H9 (cell line): ENCODE data around the gene RLN3. TPM values are rescaled to one million over a fixed set of nuclear protein-coding genes. Genes with fewer than 3 reads are reported as not detected.

Experiments
- DNase-seq: peaks from one replicate; pipeline ENCODE4 v3.0.0-alpha.2; 2017
- H2AFZ ChIP-seq: one replicate; pipeline ENCODE4 v1.6.1; 2013; ENCODE audit warnings: mild to moderate bottlenecking, low read length, control low read depth, moderate library complexity
- H2AK5ac ChIP-seq: 2 replicates; pipeline ENCODE4 v1.6.1; 2013; ENCODE audit warnings: low read length, control low read depth, mixed read lengths; ENCODE audit not compliant: insufficient read length
- H2BK120ac ChIP-seq: one replicate; pipeline ENCODE4 v1.6.1; 2013; ENCODE audit warnings: low read depth, mild to moderate bottlenecking, low read length, control low read depth, inconsistent platforms; ENCODE audit not compliant: poor library complexity, severe bottlenecking
- H2BK12ac ChIP-seq: 2 replicates; pipeline ENCODE4 v1.6.1; 2013; ENCODE audit warnings: low read length, control low read depth, mixed read lengths, low read depth; ENCODE audit not compliant: insufficient read length
- H2BK15ac ChIP-seq: 2 replicates; pipeline ENCODE4 v1.6.1; 2013; ENCODE audit warnings: low read depth, low read length, control low read depth
- H2BK20ac ChIP-seq: one replicate; pipeline ENCODE4 v1.6.1; 2013; ENCODE audit warnings: low read depth, mild to moderate bottlenecking, low read length, control low read depth, inconsistent platforms; ENCODE audit not compliant: poor library complexity, severe bottlenecking
- H2BK5ac ChIP-seq: 2 replicates; pipeline ENCODE4 v1.6.1; 2013; ENCODE audit warnings: low read length, control low read depth, mixed read lengths; ENCODE audit not compliant: insufficient read length
- H3K14ac ChIP-seq: 2 replicates; pipeline ENCODE4 v1.6.1; 2013; ENCODE audit warnings: low read length, control low read depth; ENCODE audit not compliant: insufficient read depth
- H3K18ac ChIP-seq: 2 replicates; pipeline ENCODE4 v1.6.1; 2013; ENCODE audit warnings: low read depth, mild to moderate bottlenecking, mixed read lengths, low read length, control low read depth; ENCODE audit not compliant: insufficient read length
- H3K23ac ChIP-seq: 2 replicates; pipeline ENCODE4 v1.6.1; 2013; ENCODE audit warnings: low read length, control low read depth, mixed read lengths, low read depth; ENCODE audit not compliant: insufficient read length
- H3K23me2 ChIP-seq: 2 replicates; pipeline ENCODE4 v1.6.1; 2013; ENCODE audit warnings: low read depth, mild to moderate bottlenecking, mixed read lengths, low read length, control low read depth; ENCODE audit not compliant: insufficient read length, poor library complexity, severe bottlenecking
- H3K27ac ChIP-seq: 2 replicates; pipeline ENCODE4 v1.5.1; 2013; ENCODE audit warnings: low read length, control low read depth, mixed read lengths, low read depth; ENCODE audit not compliant: insufficient read length
- H3K27me3 ChIP-seq: 2 replicates; pipeline ENCODE4 v1.6.1; 2013; ENCODE audit warnings: low read length, control low read depth, inconsistent platforms; ENCODE audit not compliant: insufficient read depth
- H3K4ac ChIP-seq: 2 replicates; pipeline ENCODE4 v1.6.1; 2013; ENCODE audit warnings: low read depth, mild to moderate bottlenecking, control low read depth, inconsistent platforms, low read length, moderate library complexity
- H3K4me1 ChIP-seq: 2 replicates; pipeline ENCODE4 v1.6.1; 2013; ENCODE audit warnings: low read length, control low read depth, inconsistent platforms; ENCODE audit not compliant: insufficient read depth
- H3K4me2 ChIP-seq: 2 replicates; pipeline ENCODE4 v1.6.1; 2013; ENCODE audit warnings: low read length, control low read depth, mixed read lengths; ENCODE audit not compliant: insufficient read length, insufficient read depth
- H3K56ac ChIP-seq: 2 replicates; pipeline ENCODE4 v1.6.1; 2013; ENCODE audit warnings: low read depth, mild to moderate bottlenecking, mixed read lengths, low read length, control low read depth; ENCODE audit not compliant: insufficient read length
- H3K79me1 ChIP-seq: 2 replicates; pipeline ENCODE4 v1.6.1; 2013; ENCODE audit warnings: low read depth, mild to moderate bottlenecking, moderate library complexity, low read length, control low read depth, inconsistent platforms; ENCODE audit not compliant: insufficient read depth, poor library complexity, severe bottlenecking
- H3K79me2 ChIP-seq: 2 replicates; pipeline ENCODE4 v1.6.1; 2013; ENCODE audit warnings: low read length, control low read depth, inconsistent platforms; ENCODE audit not compliant: insufficient read depth
- H3K9ac ChIP-seq: 2 replicates; pipeline ENCODE4 v1.6.1; 2013; ENCODE audit warnings: low read length, control low read depth, mixed read lengths; ENCODE audit not compliant: insufficient read length; ENCODE audit errors: extremely low read depth
- H3K9me3 ChIP-seq: one replicate; pipeline ENCODE4 v1.6.1; 2013; ENCODE audit warnings: low read depth, low read length, inconsistent platforms; ENCODE audit not compliant: control insufficient read depth
- H3T11ph ChIP-seq: one replicate; pipeline ENCODE4 v1.6.1; 2013; ENCODE audit warnings: mild to moderate bottlenecking, low read length, control low read depth, inconsistent platforms
- H4K20me1 ChIP-seq: one replicate; pipeline ENCODE4 v1.6.1; 2013; ENCODE audit not compliant: control insufficient read depth, insufficient read length, insufficient read depth
- H4K5ac ChIP-seq: 2 replicates; pipeline ENCODE4 v1.6.1; 2013; ENCODE audit warnings: low read depth, mild to moderate bottlenecking, mixed read lengths, low read length, control low read depth; ENCODE audit not compliant: insufficient read length
- H4K8ac ChIP-seq: replicated peaks from 2 replicates; pipeline ENCODE4 v1.6.1; 2013; ENCODE audit warnings: low read length, control low read depth, mixed read lengths, low read depth; ENCODE audit not compliant: insufficient read length
- H4K91ac ChIP-seq: 2 replicates; pipeline ENCODE4 v1.6.1; 2013; ENCODE audit warnings: low read depth, mild to moderate bottlenecking, moderate library complexity, mixed read lengths, low read length, control low read depth; ENCODE audit not compliant: insufficient read length
- H3K27ac Mint-ChIP-seq, 3 experiments: 2 replicates in 2 of 3; 3 replicates in 1 of 3; pipeline ENCODE4 v1.8.0; 2020 to 2021; ENCODE audit warnings: mixed read lengths in 3 of 3, mild to moderate bottlenecking in 1 of 3, moderate library complexity in 1 of 3
- H3K27me3 Mint-ChIP-seq: 2 replicates; pipeline ENCODE4 v1.8.0; 2021; ENCODE audit warnings: low read depth, mild to moderate bottlenecking, moderate library complexity, mixed read lengths
- H3K36me3 Mint-ChIP-seq, 3 experiments: 2 replicates in 2 of 3; 3 replicates in 1 of 3; pipeline ENCODE4 v1.8.0; 2020 to 2021; ENCODE audit warnings: low read depth in 3 of 3, mixed read lengths in 3 of 3; ENCODE audit not compliant: insufficient read depth in 1 of 3
- H3K4me1 Mint-ChIP-seq, 2 experiments: 2 replicates each; pipeline ENCODE4 v1.8.0; 2020; ENCODE audit warnings: mixed read lengths in 2 of 2
- H3K4me3 Mint-ChIP-seq, 2 experiments: 2 replicates in 1 of 2; 3 replicates in 1 of 2; pipeline ENCODE4 v1.8.0; 2020 to 2021; ENCODE audit warnings: mild to moderate bottlenecking in 2 of 2, mixed read lengths in 2 of 2, moderate library complexity in 1 of 2
- H3K9me3 Mint-ChIP-seq, 2 experiments: 2 replicates in 1 of 2; 3 replicates in 1 of 2; pipeline ENCODE4 v1.8.0; 2020; ENCODE audit warnings: mild to moderate bottlenecking in 2 of 2, mixed read lengths in 2 of 2, moderate library complexity in 1 of 2
- WGBS: extraction: QIAGEN DNeasy Blood & Tissue Kit; methylation state at CpG from one replicate; pipeline ENCODE4 v1.1.7; 2013; ENCODE audit warnings: missing lambda C conversion rate, low lambda C conversion rate, mixed read lengths; ENCODE audit not compliant: insufficient read length; ENCODE audit errors: extremely low coverage; 5-methylcytosine and 5-hydroxymethylcytosine counted together
- total RNA-seq: library from RNA; stranded (reverse); gene quantifications from 2 replicates; pipeline ENCODE4 v1.2.1, GENCODE V29; 2021
- TF ChIP-seq, protein P1 (sequence below): fragments of 200-600 bp; sonication (generic); conservative IDR thresholded peaks from 3 replicates; pipeline ENCODE4 v1.8.0; 2021; ENCODE audit warnings: antibody characterized with exemption, mild to moderate bottlenecking

RLN3 gene
- total RNA-seq, 1 experiment from 2014 or later = not detected

DNA sequence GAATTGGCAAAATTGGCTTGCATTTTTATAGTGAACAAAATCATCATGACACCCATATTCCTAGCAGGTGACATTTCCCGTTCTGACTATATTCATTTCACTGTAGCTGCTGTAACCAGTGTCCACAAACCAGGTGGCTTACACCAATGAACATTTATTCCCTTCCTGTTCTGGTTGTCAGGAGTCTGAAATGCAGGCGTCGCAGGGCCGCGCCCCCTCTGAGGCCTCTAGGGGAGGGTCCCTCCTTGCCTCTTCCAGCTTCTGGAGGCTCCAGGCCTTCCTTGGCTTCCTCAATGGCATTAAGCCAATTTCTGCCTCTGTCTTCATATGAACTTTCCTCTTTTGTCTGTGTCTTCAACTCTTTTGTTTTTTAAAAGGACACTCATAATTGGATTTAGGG is 6.5 kb upstream of the RLN3 start:
- H3T11ph ChIP-seq = no peak overlapping the region

More for the DNA sequence above, 6.5 kb upstream of the RLN3 start:
- no CpG with 5 or more reads among the region's 5 CpGs for WGBS
- Histone ChIP-seq H3K4ac (no peak overlapping the region), H4K8ac (no peak overlapping the region), H2BK15ac (peak overlapping the region; percentile 89; the same call in 1 of the 2 replicates), H3K27ac (no peak overlapping the region), H2BK120ac (no peak overlapping the region), H3K14ac (no peak overlapping the region), H2AK5ac (no peak overlapping the region), H2BK5ac (no peak overlapping the region), H4K91ac (no peak overlapping the region), H4K20me1 (no peaks in the 10 kb centered on the region), H3K23me2 (no peaks in the 10 kb centered on the region), H2BK12ac (no peak overlapping the region), H3K9me3 (no peaks in the 10 kb centered on the region), H3K27me3 (no peaks in the 10 kb centered on the region), H3K79me2 (no peaks in the 10 kb centered on the region), H3K56ac (no peak overlapping the region), H2BK20ac (no peak overlapping the region), H3K79me1 (no peaks in the 10 kb centered on the region), H3K4me2 (no peak overlapping the region), H3K23ac (no peak overlapping the region), H3K4me1 (no peaks in the 10 kb centered on the region), H3K9ac (no peak overlapping the region), H3K18ac (no peak overlapping the region), H2AFZ (no peak overlapping the region), H4K5ac (no peak overlapping the region)
- TF ChIP-seq, protein P1, sequence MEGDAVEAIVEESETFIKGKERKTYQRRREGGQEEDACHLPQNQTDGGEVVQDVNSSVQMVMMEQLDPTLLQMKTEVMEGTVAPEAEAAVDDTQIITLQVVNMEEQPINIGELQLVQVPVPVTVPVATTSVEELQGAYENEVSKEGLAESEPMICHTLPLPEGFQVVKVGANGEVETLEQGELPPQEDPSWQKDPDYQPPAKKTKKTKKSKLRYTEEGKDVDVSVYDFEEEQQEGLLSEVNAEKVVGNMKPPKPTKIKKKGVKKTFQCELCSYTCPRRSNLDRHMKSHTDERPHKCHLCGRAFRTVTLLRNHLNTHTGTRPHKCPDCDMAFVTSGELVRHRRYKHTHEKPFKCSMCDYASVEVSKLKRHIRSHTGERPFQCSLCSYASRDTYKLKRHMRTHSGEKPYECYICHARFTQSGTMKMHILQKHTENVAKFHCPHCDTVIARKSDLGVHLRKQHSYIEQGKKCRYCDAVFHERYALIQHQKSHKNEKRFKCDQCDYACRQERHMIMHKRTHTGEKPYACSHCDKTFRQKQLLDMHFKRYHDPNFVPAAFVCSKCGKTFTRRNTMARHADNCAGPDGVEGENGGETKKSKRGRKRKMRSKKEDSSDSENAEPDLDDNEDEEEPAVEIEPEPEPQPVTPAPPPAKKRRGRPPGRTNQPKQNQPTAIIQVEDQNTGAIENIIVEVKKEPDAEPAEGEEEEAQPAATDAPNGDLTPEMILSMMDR = no peak
- Mint-ChIP-seq H3K36me3 (no peaks in the 10 kb centered on the region), H3K27me3 (no peaks in the 10 kb centered on the region), H3K4me3 (no peak overlapping the region), H3K4me1 (peaks cover 4 to 8% of the 10 kb centered on the region in 2 experiments), H3K9me3 (no peaks in the 10 kb centered on the region; a peak in 2 of 5 replicates), H3K27ac (peak overlapping the region in 1 of 3 experiments; percentile 34; a peak in 2 of 7 replicates)
- peak; percentile 47 for DNase-seq
